NB4 (cell line): ENCODE measurements around the gene RPS6KC1.

Source experiments
- CTCF ChIP-seq: IDR thresholded peaks from one replicate; pipeline ENCODE4 v1.5.1; 2012; ENCODE audit warnings: low read depth, low read length
- MYC ChIP-seq: IDR thresholded peaks from 2 replicates; pipeline ENCODE4 v1.6.1; 2011; ENCODE audit warnings: low read depth, low read length
- POLR2A ChIP-seq: IDR thresholded peaks from 2 replicates; pipeline ENCODE4 v1.6.1; 2011; ENCODE audit warnings: mild to moderate bottlenecking; ENCODE audit not compliant: insufficient read length; ENCODE audit errors: extremely low read depth
- TF ChIP-seq, protein P1 (sequence below): IDR thresholded peaks from 2 replicates; pipeline ENCODE4 v1.6.1; 2011; ENCODE audit warnings: low read depth, low read length

DNA sequence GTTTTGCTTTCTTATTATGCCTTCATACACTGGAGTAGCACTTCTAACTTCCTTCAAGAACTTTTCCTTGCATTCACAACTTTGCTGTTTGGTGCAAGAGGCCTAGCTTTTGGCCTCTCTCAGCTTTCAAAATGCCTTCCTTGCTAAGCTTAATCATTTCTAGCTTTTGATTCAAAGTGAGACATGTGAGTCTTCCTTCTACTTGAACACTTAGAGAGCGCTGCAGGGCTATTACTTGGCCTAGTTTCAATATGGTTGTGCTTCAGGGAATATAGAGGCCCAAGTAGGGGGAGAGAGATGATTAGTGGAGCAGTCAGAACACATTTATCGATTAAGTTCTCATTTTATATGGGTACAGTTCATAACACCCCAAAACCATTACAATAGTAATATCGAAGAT, 47.8 kb upstream of the RPS6KC1 start:
- TF ChIP-seq CTCF (no peak), POLR2A (no peak), MYC (no peak)
- TF ChIP-seq, protein P1, sequence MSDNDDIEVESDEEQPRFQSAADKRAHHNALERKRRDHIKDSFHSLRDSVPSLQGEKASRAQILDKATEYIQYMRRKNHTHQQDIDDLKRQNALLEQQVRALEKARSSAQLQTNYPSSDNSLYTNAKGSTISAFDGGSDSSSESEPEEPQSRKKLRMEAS: no peak
